ENCODE measurements around the gene FGF1.

- no peak for TF ChIP-seq HDGF (IDR thresholded peaks at IDR 0.05; ENCODE audit: borderline replicate concordance)
- no peak for TF ChIP-seq BHLHE40 (IDR thresholded peaks at IDR 0.05; ENCODE audit: borderline replicate concordance)
- no peak for TF ChIP-seq LEF1 (IDR thresholded peaks at IDR 0.05; ENCODE audit: borderline replicate concordance)
- TF ChIP-seq SUZ12 (IDR thresholded peaks at IDR 0.05): no peak
- TF ChIP-seq SP1 (IDR thresholded peaks at IDR 0.05): no peak
- TF ChIP-seq L3MBTL2 (conservative IDR thresholded peaks at IDR 0.05): no peak
- TF ChIP-seq NFRKB (IDR thresholded peaks at IDR 0.05): no peak
- no peak for TF ChIP-seq FOXA1 (IDR thresholded peaks at IDR 0.05)
These were observed 109.1 kb downstream of the FGF1 start for GRCh38 chr5:142576804-142577203.
